Natural killer cell (primary cell): ENCODE measurements around the gene HSPB6. TPM values are rescaled to one million over a fixed set of nuclear protein-coding genes. Genes with fewer than 3 reads are reported as not detected.

Source experiments
- ATAC-seq, 3 donors: fragments of 150-1000 bp in 2 of 3; fragments of 200-7000 bp in 1 of 3; cut with Tn5 transposase; 1 replicate in 1 of 3; 2 replicates in 2 of 3; pipeline ENCODE4 v1.10.0; 2021; ENCODE audit warnings: mild to moderate bottlenecking in 2 of 3, moderate library complexity in 2 of 3
- DNase-seq, 2 donors: peaks; one replicate each; pipeline versions ENCODE4 v3.0.0 to v3.0.0-alpha.2; 2013 to 2021; ENCODE audit warnings: mixed read lengths in 1 of 2
- H3K27ac ChIP-seq: one replicate; pipeline ENCODE4 v1.5.1; 2013; ENCODE audit warnings: mild to moderate bottlenecking, low read length
- H3K27me3 ChIP-seq: one replicate; pipeline ENCODE4 v1.6.1; 2013; ENCODE audit warnings: low read length; ENCODE audit not compliant: control insufficient read depth, insufficient read depth
- H3K36me3 ChIP-seq: one replicate; pipeline ENCODE4 v1.6.1; 2013; ENCODE audit warnings: low read length; ENCODE audit not compliant: control insufficient read depth, insufficient read depth
- H3K4me1 ChIP-seq: one replicate; pipeline ENCODE4 v1.6.1; 2013; ENCODE audit warnings: low read length; ENCODE audit not compliant: control insufficient read depth, insufficient read depth
- H3K4me3 ChIP-seq: one replicate; pipeline ENCODE4 v1.5.1; 2013; ENCODE audit warnings: low read length
- H3K9me3 ChIP-seq: one replicate; pipeline ENCODE4 v1.6.1; 2013; ENCODE audit warnings: low read length; ENCODE audit not compliant: control insufficient read depth, insufficient read depth
- H3K27ac Mint-ChIP-seq, 2 donors: one replicate each; pipeline ENCODE4 v1.8.0; 2022; ENCODE audit warnings: mild to moderate bottlenecking in 2 of 2, mixed read lengths in 2 of 2, moderate library complexity in 1 of 2
- H3K27me3 Mint-ChIP-seq, 2 donors: one replicate each; pipeline ENCODE4 v1.8.0; 2022; ENCODE audit warnings: low read depth in 2 of 2, mixed read lengths in 2 of 2
- H3K36me3 Mint-ChIP-seq: one replicate; pipeline ENCODE4 v1.8.0; 2022; ENCODE audit warnings: mixed read lengths
- H3K4me1 Mint-ChIP-seq, 2 donors: one replicate each; pipeline ENCODE4 v1.8.0; 2022; ENCODE audit warnings: mixed read lengths in 2 of 2
- H3K4me3 Mint-ChIP-seq: one replicate; pipeline ENCODE4 v1.8.0; 2022; ENCODE audit warnings: mild to moderate bottlenecking, moderate library complexity, mixed read lengths
- H3K9me3 Mint-ChIP-seq, 2 donors: one replicate each; pipeline ENCODE4 v1.8.0; 2022; ENCODE audit warnings: mixed read lengths in 2 of 2
- CTCF ChIP-seq: fragments of 200-600 bp; IDR thresholded peaks from one replicate; pipeline ENCODE4 v1.8.0; 2022; ENCODE audit warnings: antibody characterized with exemption
- WGBS: methylation state at CpG from one replicate; pipeline ENCODE4 v1.1.7; 2013; ENCODE audit warnings: missing lambda C conversion rate; ENCODE audit not compliant: insufficient coverage; 5-methylcytosine and 5-hydroxymethylcytosine counted together
- intact Hi-C: fragments of 100-400 bp; cut with micrococcal nuclease; formaldehyde crosslinking; loops from one replicate; pipeline ENCODE4 v1.14.2; 2022
- total RNA-seq, 4 donors: library from RNA; stranded (reverse); fragments of 120-200 nt in 1 of 4; gene quantifications; one replicate each; pipeline versions ENCODE4 v1.2.3 to v1.2.4, GENCODE V29; 2013 to 2022

Gene HSPB6
- total RNA-seq, 3 donors from 2014 or later (not counting 1 experiment from before 2014, with no cell fraction given), result not detected

- Mint-ChIP-seq H3K4me3 (no peak overlapping the region), H3K27me3 (no peaks in the 10 kb centered on the region), H3K27ac (no peak overlapping the region), H3K4me1 (peaks cover 6 to 43% of the 10 kb centered on the region in 2 donors), H3K36me3 (no peaks in the 10 kb centered on the region), H3K9me3 (no peaks in the 10 kb centered on the region)
- Histone ChIP-seq H3K9me3 (no peaks in the 10 kb centered on the region), H3K36me3 (peaks cover 64% of the 10 kb centered on the region), H3K4me1 (peaks cover 12% of the 10 kb centered on the region), H3K27ac (no peak overlapping the region), H3K27me3 (no peaks in the 10 kb centered on the region), H3K4me3 (no peak overlapping the region)
- intact Hi-C loops, result no loop called here
- ATAC-seq (no peak), DNase-seq (no peak)
- WGBS, result 96% methylated on average over 15 of the region's 16 CpGs
- no peak for TF ChIP-seq CTCF
Observed at GRCh38 chr19:35722897-35723296, 33.9 kb downstream of the HSPB6 start.

GRCh38 chr19:35722461-35722860, 34.4 kb downstream of the HSPB6 start:
- Histone ChIP-seq H3K9me3 (no peaks in the 10 kb centered on the region), H3K4me1 (peaks cover 12% of the 10 kb centered on the region), H3K36me3 (peaks cover 59% of the 10 kb centered on the region), H3K27me3 (no peaks in the 10 kb centered on the region), H3K27ac (no peak overlapping the region), H3K4me3 (no peak overlapping the region)
- Mint-ChIP-seq H3K36me3 (no peaks in the 10 kb centered on the region), H3K4me1 (peaks cover 6 to 43% of the 10 kb centered on the region in 2 donors), H3K27ac (no peak overlapping the region), H3K27me3 (no peaks in the 10 kb centered on the region), H3K9me3 (no peaks in the 10 kb centered on the region), H3K4me3 (no peak overlapping the region)
- DNase-seq (no peak), ATAC-seq (no peak)
- TF ChIP-seq CTCF, result no peak
- intact Hi-C loops, result no loop called here
- WGBS, result 98% methylated on average over 14 of the region's 14 CpGs

- ATAC-seq (no peak), DNase-seq (no peak)
- no peaks in the 10 kb centered on the region for H3K9me3 Mint-ChIP-seq
- H3K36me3 Mint-ChIP-seq, result no peaks in the 10 kb centered on the region
- peaks cover 11 to 54% of the 10 kb centered on the region in 2 donors for H3K4me1 Mint-ChIP-seq
- no peak overlapping the region for H3K4me3 ChIP-seq
- H3K36me3 ChIP-seq, result peaks cover 51% of the 10 kb centered on the region
- no peaks in the 10 kb centered on the region for H3K27me3 ChIP-seq
- WGBS, result 96% methylated on average over 16 of the region's 16 CpGs
- intact Hi-C loops, result no loop called here
- peak overlapping the region; percentile 13 for H3K4me3 Mint-ChIP-seq
- H3K27me3 Mint-ChIP-seq, result no peaks in the 10 kb centered on the region
- H3K27ac Mint-ChIP-seq, result no peak overlapping the region
- H3K9me3 ChIP-seq, result no peaks in the 10 kb centered on the region
- no peak for TF ChIP-seq CTCF
- H3K4me1 ChIP-seq, result peaks cover 21% of the 10 kb centered on the region
- H3K27ac ChIP-seq, result no peak overlapping the region
Observed at GRCh38 chr19:35721374-35721773, 35.5 kb downstream of the HSPB6 start.

GRCh38 chr19:35720648-35721047, 36.2 kb downstream of the HSPB6 start:
- Mint-ChIP-seq H3K27ac (peak overlapping the region in 1 of 2 donors; percentile 22), H3K4me1 (peaks cover 16 to 55% of the 10 kb centered on the region in 2 donors), H3K36me3 (no peaks in the 10 kb centered on the region), H3K4me3 (no peak overlapping the region), H3K27me3 (no peaks in the 10 kb centered on the region), H3K9me3 (no peaks in the 10 kb centered on the region)
- WGBS, result 96% methylated on average over 17 of the region's 17 CpGs
- TF ChIP-seq CTCF, result no peak
- Histone ChIP-seq H3K9me3 (no peaks in the 10 kb centered on the region), H3K36me3 (peaks cover 44% of the 10 kb centered on the region), H3K27me3 (no peaks in the 10 kb centered on the region), H3K27ac (no peak overlapping the region), H3K4me3 (no peak overlapping the region), H3K4me1 (peaks cover 29% of the 10 kb centered on the region)
- DNase-seq (no peak), ATAC-seq (no peak)
- intact Hi-C loops, result no loop called here
